Smooth muscle cell (in vitro differentiated cells): Measurements from ENCODE around the gene FBL. TPM values are rescaled to one million over a fixed set of nuclear protein-coding genes. Genes with fewer than 3 reads are reported as not detected.

ENCODE experiments used
- microRNA-seq: library from miRNA; unstranded; fragments of <30 nt; microRNA quantifications from one replicate; pipeline ENCODE4, GENCODE V29; 2016; ENCODE audit warnings: borderline number of aligned reads
- polyA plus RNA-seq: library from polyadenylated mRNA; unstranded; fragments of >200 nt; fragmentation: Nextera tagmentation; extraction: Ambion mirVana; gene quantifications from 2 replicates; pipeline ENCODE4 v1.2.1, GENCODE V29; 2016
- small RNA-seq: library from RNA; depleted of rRNA; stranded (forward); fragments of <200 nt; gene quantifications from one replicate; pipeline ENCODE3, GENCODE V24; 2014
- total RNA-seq: library from RNA; depleted of rRNA; stranded (reverse); fragments of >200 nt; gene quantifications from 2 replicates; pipeline ENCODE4 v1.2.3, GENCODE V29; 2014

Gene FBL
- total and polyA plus RNA-seq, 2 experiments from 2014 or later = 116 to 124 TPM

Small RNAs within 50 kb of the gene (microRNA-seq; reads per million reads assigned to microRNA genes)
- not detected for gene MIR6719

Small RNAs within 50 kb of the gene (small RNA-seq; reads per million reads assigned to genes)
- gene MIR6719 = not detected

Other genes with a start within 250 kb of the FBL start
- gene LGALS13, start 243.9 kb downstream of the FBL start, total RNA-seq = not detected in 2 replicates
- gene LGALS13, start 243.9 kb downstream of the FBL start, polyA plus RNA-seq = not detected in 2 replicates
- gene LGALS16, start 190.5 kb downstream of the FBL start, total RNA-seq = not detected in 2 replicates
- gene LGALS16, start 190.5 kb downstream of the FBL start, polyA plus RNA-seq = not detected in 2 replicates
- gene LGALS14, start 141.9 kb downstream of the FBL start, total RNA-seq = not detected in 2 replicates
- gene LGALS14, start 141.9 kb downstream of the FBL start, polyA plus RNA-seq = not detected in 2 replicates
- not detected in 2 replicates for gene CLC, start 108.3 kb downstream of the FBL start, total RNA-seq
- gene CLC, start 108.3 kb downstream of the FBL start, polyA plus RNA-seq = not detected in 2 replicates
- gene LEUTX, start 67.5 kb downstream of the FBL start, total RNA-seq = not detected in 2 replicates
- gene LEUTX, start 67.5 kb downstream of the FBL start, polyA plus RNA-seq = not detected in 2 replicates
- gene DYRK1B, start 12.2 kb downstream of the FBL start, total RNA-seq = 5.3 and 9.2 TPM in 2 replicates
- gene DYRK1B, start 12.2 kb downstream of the FBL start, polyA plus RNA-seq = 14.1 and 18.7 TPM in 2 replicates
- 0.18 and 0.94 TPM in 2 replicates for gene FCGBP, start 88.3 kb upstream of the FBL start, total RNA-seq
- 0.04 and 0.15 TPM in 2 replicates for gene FCGBP, start 88.3 kb upstream of the FBL start, polyA plus RNA-seq
- gene PSMC4, start 124.8 kb upstream of the FBL start, total RNA-seq = 87.2 and 120 TPM in 2 replicates
- 117 and 121 TPM in 2 replicates for gene PSMC4, start 124.8 kb upstream of the FBL start, polyA plus RNA-seq
- 4.7 and 9.6 TPM in 2 replicates for gene ZNF546, start 150.7 kb upstream of the FBL start, total RNA-seq
- gene ZNF546, start 150.7 kb upstream of the FBL start, polyA plus RNA-seq = 1.2 and 2.1 TPM in 2 replicates
- gene ZNF780B, start 209.9 kb upstream of the FBL start, total RNA-seq = 5.0 and 12.9 TPM in 2 replicates
- 1.4 and 1.6 TPM in 2 replicates for gene ZNF780B, start 209.9 kb upstream of the FBL start, polyA plus RNA-seq
- 4.4 and 6.5 TPM in 2 replicates for gene ZNF780A, start 244.6 kb upstream of the FBL start, total RNA-seq
- gene ZNF780A, start 244.6 kb upstream of the FBL start, polyA plus RNA-seq = 5.2 and 6.0 TPM in 2 replicates